AG10803 (cell line): Measurements from ENCODE around the gene STAP2.

Experiments used
- DNase-seq: peaks from one replicate; pipeline ENCODE4 v3.0.0; 2010; ENCODE audit warnings: low read depth
- H3K4me3 ChIP-seq: 2 replicates; pipeline ENCODE4 v1.5.1; 2011; ENCODE audit warnings: mild to moderate bottlenecking, low read length, control low read depth
- TF ChIP-seq, protein P1 (sequence below): conservative IDR thresholded peaks from 2 replicates; pipeline ENCODE4 v1.5.1; 2011; ENCODE audit warnings: mild to moderate bottlenecking, low read length, control low read depth, inconsistent platforms

Gene STAP2

DNA sequence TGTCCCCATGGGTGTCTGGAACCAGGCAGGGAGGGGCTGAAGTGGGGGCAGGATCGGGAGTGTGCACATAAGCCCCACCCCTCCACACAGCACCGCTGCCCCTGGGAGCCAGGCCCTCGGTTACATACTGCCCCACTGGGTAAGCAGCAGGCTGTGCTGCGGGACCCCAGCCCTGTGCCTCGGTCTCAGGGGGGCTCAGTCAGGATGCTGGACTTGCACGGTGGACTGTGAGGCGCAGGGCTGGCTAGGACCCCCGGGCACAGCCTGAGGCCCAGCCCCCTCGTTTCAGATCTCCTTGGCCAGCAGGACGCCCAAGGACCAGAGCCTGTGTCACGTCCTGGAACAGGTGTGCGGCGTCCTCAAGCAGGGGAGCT is 21.0 kb upstream of the STAP2 start:
- TF ChIP-seq, protein P1, sequence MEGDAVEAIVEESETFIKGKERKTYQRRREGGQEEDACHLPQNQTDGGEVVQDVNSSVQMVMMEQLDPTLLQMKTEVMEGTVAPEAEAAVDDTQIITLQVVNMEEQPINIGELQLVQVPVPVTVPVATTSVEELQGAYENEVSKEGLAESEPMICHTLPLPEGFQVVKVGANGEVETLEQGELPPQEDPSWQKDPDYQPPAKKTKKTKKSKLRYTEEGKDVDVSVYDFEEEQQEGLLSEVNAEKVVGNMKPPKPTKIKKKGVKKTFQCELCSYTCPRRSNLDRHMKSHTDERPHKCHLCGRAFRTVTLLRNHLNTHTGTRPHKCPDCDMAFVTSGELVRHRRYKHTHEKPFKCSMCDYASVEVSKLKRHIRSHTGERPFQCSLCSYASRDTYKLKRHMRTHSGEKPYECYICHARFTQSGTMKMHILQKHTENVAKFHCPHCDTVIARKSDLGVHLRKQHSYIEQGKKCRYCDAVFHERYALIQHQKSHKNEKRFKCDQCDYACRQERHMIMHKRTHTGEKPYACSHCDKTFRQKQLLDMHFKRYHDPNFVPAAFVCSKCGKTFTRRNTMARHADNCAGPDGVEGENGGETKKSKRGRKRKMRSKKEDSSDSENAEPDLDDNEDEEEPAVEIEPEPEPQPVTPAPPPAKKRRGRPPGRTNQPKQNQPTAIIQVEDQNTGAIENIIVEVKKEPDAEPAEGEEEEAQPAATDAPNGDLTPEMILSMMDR: no peak
- no peak for DNase-seq
- H3K4me3 ChIP-seq: no peak overlapping the region

DNA sequence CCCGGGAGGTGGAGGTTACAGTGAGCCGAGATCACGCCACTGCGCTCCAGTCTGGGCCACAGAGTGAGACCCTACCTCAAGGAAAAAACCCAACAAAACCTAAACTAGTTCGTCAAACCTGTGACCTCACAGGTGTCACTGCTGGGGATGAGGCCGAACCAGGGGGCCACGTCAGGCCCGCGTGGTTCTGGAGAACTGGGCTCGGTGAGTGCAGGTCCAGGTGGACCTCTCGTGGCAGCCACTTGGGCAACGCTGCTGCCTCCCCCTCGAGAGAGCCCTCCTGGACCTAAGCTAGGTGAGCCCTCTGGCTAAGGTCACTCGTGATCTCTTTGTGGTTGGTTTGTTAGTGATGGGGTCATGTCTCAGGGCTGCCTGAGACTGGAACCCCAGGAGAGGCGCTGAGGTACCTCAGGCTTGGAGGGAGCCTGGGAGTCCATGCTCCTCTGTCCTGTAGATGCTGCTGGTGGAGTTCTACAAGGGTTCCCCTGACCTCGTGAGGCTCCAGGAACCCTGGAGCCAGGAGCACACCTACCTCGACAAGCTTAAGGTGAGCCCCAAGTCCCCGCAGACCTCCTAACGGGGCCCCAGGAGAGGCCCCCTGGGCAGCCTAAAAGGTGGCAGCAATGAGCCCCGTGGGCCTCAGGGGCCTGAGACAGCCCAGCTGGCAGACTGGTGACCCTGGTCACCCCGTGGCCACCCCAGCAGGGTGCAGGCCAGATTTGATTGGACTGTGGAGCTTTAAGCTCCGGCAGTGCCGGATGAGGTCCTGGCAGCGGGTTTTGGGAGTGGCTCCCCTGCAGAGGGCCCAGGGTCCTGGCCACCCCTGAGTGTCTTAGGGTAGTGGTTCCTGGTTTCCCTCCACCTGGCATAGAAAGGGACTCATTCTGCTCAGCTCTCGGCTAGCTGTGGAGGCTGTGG is 20.3 kb upstream of the STAP2 start:
- no peak overlapping the region for H3K4me3 ChIP-seq
- no peak for DNase-seq
- TF ChIP-seq, protein P1: no peak

DNA sequence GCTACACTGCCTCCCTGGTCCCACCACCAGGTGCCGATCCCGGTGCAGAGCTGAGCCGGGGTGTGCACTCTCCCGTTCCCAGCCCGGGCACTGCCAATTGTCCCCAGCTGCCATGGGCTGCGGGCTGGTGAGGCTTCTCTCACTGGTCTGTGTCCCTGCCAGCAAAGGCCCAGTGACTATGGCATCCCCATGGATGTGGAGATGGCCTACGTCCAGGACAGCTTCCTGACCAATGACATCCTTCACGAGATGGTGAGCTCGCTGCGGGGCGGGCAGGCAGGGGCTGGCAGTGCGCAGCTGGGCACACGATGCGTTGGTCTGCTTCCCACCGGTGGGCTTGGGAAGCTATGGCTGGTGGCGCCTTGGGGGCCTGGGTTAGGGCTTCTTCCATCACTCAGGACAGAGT is 19.3 kb upstream of the STAP2 start:
- TF ChIP-seq, protein P1: no peak

DNA sequence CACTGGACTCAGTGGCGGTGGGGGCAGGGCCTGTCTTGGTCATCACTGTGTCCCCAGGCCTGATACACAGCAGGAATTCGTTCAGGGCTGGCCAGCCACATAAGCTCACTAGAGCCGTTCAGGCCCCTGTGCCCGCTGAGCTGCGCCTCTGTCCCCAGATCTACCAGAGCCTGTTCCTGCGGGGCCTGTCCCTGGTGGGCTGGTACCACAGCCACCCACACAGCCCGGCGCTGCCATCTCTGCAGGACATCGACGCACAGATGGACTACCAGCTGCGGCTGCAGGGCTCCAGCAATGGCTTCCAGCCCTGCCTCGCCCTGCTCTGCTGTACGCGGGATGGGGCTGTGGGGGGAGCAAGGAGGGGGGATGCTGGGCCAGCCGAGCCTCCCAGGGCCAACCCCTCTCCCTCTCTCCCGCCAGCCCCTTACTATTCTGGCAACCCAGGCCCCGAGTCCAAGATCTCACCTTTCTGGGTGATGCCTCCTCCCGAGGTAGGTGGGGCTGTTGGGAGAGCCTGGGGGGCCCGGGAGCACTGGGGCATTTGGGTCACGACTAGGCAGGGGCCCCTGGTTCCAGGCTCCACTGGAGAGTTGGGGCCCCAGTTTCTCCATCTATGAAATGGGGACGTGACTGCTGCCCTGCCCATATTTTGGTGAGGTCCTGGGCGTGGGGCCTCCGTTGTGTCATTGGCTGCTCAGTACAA is 18.6 kb upstream of the STAP2 start:
- no peak for DNase-seq
- TF ChIP-seq, protein P1: no peak
- H3K4me3 ChIP-seq: no peak overlapping the region

More for the DNA sequence above, 19.3 kb upstream of the STAP2 start:
- DNase-seq: no peak
- H3K4me3 ChIP-seq: no peak overlapping the region

DNA sequence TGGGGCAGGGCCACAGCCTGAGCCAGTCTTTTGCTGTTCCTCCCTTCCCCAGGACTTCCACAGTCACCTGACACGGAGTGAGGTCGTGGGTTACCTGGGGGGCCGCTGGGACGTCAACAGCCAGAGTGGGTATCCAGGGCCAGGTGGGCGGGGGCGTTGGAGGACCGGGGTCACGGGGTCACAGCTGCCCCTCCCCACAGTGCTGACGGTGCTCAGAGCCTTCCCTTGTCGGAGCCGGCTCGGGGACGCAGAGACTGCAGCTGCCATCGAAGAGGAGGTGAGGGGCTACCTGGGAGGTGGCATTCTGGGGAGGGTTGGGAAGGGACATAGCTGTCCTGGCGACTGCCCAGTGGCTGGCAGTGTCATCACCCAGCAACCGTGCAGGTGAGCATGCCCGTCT is 16.3 kb upstream of the STAP2 start:
- TF ChIP-seq, protein P1: no peak
- DNase-seq: no peak
- H3K4me3 ChIP-seq: no peak overlapping the region

DNA sequence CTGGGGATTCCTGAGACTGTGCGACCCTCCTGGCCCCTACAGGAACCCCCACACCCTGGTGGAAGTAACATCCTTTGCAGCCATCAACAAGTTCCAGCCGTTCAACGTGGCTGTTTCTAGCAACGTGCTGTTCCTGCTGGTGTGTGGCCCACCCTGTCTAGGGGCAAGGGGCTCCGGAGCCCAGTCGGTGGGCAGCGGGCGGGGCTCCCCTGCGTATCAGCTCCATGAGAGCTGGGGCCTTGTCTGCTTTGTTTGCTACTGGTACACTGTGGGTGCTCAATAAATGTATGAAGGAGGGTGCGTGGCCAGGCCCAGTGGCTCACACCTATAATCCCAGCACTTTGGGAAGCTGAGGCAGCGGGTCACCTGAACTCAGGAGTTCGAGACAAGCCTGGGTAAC is 15.7 kb upstream of the STAP2 start:
- no peak overlapping the region for H3K4me3 ChIP-seq
- no peak for DNase-seq
- TF ChIP-seq, protein P1: no peak
